ENCODE measurements around the gene MAP3K14.

MAP3K14 gene

DNA sequence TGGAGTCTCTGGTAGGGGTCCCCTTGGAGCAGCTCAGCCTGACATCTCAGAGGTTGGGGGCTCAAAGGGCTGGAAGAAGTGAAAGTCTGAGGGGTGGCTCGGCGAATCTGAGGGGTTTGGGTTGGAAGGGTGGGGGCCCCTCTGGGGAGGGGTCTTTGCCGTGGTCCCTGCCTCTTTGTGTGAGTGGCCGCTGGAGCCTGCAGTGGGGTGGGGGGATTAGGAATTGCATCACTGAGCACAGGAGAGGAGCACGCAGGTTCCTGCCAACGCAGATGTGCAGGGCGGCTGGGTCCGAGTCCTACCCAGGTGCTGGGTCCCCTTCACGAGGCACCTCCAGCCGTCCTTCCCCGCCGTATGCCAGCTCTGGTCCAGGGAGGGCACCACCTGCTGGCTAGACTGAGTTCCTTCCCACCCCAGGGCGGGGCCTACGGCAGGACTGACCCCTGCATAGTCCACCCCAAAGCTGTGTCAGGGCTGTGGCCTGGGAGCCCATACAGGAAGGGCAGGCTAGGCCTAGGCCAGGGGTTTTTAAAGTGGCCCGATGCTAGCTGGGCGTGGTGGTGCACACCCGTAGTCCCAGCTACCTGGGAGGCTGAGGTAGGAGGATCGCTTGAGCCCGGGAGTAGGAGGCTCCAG, 85.2 kb downstream of the MAP3K14 start:
- DNase-seq: no peak

DNA sequence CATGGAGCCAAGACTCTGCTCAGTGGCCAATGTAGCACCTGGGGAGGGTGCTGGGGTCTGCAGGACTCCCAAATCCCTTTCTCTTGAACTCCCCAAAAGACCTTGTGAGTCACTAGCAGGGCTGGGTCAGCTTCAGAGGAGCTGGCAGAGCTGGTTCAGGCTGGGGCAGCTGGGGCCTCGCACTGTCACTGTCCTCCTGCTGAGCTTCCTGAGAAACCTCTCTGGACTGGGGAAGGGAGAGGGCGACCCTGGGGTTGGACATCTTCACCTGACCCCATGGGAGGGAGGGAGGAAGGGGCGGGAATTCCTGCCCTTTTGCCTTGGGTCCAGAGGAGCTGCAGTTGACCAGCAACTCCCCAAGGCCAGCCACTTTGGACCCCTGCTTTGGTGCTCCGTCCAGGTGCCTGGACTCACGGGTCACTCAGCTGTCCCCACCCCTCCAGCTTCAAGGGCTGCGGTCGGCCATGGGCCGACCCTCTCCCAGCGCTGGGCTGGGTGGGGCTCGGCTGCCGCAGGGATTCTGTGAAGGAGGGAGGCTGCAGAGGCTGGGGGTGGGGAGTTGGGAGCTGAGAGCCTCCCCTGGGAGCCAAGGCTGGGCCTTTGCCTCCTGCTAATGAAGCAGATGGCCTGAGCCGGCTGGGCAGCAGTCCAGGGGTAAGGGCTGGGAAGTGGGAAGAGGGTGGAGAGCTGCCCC, 85.9 kb downstream of the MAP3K14 start:
- DNase-seq: no peak

DNA sequence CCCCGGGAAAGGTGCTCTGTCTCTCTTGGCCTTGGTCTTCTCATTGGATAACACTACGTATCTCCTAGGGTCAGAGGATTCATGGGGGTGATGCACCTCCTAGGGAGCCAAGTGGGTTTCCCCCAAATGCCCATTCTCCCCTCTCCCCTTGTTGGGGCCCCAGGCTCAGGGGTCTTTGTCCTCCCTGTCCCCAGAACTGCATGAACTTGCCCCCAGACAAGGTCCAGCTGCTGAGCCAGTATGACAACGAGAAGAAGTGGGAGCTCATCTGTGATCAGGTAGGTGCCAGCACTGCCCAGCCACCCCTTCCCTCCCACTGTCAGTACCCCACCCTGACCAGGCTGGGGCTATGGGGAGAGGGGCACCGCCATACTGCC, 86.4 kb downstream of the MAP3K14 start:
- no peak for DNase-seq

DNA sequence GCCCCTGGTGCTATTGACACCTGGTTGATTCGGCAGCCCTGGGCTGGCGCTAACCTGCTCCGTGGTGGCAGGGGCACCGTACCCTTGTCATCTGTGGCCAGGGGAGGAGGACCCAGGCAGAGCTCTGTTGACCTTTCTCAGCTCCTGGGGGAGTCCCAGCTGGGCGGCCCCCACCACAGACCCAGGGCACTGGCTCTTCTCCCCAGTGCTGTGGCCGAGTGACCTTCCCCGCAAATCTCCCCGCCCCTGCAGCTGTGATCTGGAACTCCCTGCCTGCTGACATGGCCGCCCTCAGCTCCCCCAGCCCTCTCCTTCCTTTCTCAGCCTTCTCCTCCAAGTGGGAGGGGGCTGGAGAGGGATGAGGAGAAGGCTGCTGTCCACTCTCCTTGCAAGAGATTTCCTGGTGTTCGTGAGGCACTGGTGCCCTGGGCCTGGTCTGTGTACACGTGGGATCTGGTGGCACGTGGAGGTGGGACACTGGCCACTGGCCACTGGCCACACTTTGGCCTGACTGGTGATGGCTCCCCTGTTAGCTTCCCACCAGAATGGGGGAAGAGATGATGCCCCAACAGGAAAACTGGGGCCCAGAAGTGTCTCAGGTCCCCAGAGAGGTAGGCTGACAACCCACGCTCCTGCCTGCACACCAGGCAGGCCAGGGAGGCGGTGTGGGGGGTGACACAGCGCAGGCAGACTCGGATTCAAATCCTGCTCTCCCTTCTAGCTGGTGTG, 87.0 kb downstream of the MAP3K14 start:
- no peak for DNase-seq

DNA sequence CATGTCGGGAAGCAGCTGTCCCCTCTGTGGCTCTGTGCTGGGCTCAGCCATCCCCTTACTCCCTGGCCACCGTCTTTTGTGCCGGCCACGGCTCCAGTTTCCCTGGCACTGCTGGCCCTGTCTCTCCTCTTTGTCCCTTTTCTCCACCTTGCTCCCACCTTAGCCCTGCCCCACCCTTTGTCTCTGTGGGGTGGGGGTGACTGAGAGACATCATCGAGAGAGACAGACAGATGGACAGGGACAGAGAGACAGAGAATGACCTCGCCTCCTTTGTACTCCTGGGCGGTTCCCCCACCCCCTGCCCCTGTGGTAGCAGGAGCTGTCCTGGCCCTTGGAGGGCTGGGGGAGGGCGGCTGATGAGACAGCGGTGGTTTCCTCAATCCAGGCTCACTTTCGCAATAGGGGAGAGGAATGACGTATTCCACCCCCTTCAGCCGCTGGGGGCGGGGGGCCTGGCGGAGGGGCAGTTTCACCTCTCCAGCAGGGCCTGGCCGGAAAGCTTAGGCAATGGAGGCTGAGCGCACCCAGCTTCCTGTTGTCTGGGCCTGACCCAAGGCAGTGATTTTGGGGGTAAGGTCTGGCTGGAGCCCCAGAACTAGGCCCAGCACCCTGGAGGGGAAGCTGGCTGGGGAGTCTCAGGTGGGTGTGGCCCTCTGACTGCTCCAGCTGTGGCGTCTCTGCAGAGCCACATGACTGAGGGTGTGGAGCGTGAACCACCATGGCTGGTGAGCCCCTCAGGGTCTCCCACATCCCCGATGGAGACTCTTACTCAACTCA, 87.9 kb downstream of the MAP3K14 start:
- peak; percentile 79 for DNase-seq

DNA sequence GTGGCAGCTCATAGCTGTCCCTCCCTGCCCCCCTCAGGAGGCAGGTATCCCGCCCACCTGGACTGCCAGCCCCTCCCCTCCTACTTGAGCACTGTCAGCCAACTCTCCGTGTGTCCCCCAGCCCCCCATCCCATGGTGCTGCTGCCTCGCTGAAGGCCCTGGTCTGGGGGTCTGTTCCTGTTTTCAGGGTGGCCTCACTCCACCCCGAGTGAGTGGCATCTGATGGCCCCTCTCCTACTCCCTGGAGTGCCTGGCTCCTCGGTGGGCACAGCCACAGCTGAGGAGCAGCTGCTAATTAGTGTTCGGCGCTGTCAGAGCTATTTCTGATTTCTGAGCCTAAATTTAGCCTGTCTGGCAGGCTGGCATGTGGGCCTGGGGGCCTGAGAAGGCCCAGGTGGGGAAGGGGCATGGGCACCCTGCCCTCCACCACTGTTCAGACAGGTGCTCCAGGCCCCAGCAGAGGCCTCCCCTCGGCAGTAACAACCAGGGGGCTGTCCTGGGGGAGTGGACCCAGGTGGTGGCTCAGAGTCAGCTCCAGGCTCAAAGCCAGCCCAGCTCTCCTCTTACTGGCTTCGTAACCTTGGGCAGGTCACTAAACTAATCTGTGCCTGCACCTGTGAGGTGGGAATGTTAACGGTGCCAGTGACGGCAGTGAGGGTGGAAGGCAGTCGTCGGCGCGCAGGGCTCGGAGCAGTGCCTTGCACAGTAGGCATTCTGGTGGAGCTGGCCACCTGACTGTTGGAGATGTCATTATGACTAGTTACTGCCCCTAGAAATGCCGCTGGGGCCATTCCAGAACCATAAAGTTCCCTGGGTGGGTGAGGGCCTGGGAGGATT, 88.7 kb downstream of the MAP3K14 start:
- no peak for DNase-seq

DNA sequence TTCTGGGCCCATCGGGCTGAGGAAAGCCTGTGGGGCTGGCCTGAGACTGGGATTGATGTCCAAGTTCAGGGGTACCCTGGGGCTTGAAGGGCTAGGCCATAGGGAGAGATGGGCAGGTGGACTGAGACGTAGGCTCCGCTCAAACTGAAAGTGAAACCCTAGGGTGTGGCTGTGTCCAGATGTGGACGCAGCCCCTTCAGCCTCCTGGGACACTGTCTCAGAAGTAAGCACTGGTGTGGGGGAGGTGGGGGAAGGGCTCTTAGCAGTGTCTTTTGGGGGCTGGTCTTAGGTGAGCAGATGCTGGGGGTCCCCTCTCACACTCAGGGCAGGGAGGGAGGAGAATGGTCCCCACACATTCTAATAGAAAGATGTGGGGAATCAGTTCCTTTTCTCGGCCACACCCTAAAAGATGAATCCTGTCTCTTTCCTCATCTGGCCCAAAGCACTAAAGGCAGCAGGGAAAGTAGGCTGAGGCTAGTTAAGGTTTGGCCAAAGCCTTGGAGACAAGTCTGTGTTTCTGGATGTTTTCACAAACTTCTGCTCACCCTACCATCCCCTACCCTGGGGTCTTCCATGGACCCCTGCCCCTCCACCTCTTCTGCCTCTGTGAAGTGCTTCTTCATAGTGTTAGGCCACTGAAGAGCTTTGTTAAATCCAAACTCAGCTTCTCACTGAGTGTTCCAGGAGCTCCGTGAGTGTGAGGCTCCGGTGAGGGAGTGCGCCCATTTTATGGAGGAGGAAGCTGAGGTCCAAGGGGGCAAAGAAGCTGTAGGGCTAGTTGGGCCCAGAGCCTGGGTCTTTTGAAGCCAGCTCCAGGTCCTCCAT, 89.5 kb downstream of the MAP3K14 start:
- DNase-seq: peak; percentile 16

DNA sequence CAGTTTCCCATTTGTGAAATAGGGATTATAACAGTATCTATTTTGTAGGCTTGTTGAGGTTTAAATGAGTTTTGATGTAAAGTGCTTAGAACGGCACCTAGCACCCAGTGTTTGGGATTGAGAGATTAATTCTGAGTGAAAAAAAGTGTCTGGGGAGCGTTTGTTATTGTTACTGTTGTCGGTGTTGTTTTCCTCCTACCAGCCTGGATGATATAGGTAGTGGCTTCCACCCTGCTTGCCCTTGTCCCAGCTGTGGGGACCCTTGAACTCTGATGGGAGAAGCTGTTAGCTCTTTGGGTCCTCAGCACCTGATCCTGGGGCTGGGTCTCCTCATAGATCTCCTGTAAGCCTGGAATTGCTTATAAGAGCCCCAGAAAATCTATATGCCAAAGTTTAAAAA, 90.2 kb downstream of the MAP3K14 start:
- DNase-seq: no peak

DNA sequence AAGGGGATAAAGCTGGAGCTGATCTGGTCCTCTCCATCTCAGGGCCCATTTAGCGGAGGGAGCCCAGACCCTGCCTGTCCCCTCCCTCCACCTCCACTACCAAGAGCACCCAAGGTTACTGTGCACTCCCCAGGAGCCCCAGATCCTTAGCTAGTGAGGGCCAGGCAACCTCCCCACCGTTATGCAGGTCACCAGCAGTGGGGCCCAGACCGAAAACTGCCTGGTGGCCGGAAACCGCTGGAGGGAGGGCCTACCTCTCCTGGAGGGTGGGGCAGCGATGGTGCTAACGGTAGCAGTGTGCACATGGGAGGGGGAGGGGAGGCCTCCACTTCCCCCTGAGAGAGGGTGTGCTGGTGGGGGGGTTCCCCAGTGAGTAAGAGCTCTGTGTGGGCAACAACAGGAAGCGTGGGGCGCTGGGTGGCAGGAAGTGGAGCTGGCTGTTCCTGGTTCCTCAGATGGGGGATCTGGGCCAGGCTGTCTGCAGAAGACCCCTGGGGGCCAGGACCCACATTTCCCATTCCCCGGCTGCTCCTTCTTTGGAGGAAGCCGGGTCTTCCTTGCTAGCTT, 90.8 kb downstream of the MAP3K14 start:
- DNase-seq: no peak

DNA sequence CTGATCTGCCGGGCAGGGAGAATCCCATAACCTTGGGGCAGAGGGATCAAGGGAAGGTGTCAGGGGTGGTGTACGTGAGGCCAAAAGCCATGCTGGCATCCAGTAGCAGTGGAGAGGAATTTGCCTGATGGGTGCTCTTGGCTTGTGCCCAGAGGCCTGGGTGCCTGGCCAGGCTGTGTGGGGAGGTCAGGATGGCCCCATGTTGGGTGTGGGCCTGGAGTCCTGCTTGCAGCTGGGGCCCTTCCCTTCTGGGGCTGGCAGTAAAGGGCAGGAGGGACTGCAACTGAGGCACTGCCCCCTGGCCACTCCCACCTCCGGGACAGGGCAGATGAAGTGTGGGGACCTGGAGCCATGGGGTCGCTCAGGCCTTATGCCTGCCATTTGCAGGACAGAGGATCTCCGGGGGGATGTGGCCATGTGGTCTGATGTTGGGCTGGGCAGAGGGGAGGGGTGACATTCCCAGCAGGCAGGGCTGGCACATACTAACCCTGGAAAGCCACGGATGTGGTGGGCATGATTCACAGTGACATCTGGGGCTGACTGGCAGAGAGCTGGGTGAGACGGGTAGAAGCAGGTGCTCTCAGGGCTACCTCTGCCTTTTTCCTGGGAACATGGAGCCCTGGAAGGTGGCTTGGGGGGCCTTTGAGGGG, 91.6 kb downstream of the MAP3K14 start:
- no peak for DNase-seq

DNA sequence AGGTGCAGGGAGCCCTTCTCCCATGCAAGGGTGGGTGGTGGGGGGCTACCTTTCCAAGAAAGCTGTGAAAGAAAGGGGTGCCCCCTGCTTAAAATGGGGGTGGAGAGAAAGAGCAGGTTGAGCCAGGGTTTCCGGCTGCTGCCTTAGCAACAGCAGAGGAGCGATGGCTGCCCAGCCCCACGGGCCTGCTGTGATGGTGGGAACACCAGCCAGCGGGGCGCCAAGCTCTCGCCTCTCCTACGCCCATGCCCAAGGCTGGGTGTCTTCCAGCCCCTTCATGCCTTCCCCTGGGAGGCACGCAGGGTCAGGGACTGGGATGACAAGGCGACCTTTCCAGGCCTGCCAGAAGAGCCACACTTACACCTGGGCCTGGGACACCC, 92.2 kb downstream of the MAP3K14 start:
- DNase-seq: no peak

DNA sequence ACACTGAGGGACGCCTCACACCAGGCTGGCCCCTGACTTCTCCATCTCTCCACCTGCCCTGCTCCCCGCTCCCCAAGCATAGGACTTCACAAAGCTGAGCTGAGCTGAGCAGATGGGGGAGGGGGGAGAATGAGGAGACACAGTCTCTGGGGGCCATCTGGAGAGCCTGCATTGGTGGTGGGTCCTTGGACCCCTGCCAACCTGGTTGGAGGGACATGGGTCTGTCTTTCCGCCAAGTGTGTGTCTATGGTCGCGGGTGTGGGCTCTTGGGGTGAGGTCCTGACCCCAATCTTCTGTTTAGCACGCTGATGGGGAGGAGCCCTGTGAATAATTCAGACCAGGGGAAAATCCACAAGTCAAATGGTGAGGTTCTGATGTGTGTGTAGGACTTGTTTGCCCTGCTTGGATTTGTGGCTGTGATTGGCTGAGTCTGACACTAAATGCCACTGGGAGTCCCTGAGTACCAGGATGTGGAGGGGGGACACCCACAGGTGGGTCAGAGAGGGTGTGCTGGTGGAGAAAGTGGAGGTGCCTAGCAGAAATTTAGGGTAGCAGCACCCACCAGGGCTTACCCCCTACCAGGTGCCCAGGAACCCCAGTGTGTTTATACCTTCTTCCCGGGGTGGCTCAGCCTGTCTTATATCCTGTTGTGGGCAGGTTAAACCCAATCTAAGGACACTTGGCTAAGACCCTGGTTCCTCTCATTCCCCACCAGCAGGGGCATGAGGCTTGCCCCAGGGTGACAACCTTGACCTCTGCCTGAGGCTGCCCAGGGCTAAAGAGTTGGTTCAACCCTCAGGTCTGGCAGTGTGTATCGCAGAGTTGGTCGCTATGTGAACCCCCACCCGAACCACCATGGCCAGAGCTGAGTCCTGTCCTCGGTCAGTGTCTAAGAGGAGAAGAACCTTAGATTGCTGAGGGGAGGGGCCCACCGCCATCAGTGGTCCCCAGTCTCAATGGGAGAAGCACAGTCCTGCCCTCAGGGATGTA, 93.0 kb downstream of the MAP3K14 start:
- no peak for DNase-seq

DNA sequence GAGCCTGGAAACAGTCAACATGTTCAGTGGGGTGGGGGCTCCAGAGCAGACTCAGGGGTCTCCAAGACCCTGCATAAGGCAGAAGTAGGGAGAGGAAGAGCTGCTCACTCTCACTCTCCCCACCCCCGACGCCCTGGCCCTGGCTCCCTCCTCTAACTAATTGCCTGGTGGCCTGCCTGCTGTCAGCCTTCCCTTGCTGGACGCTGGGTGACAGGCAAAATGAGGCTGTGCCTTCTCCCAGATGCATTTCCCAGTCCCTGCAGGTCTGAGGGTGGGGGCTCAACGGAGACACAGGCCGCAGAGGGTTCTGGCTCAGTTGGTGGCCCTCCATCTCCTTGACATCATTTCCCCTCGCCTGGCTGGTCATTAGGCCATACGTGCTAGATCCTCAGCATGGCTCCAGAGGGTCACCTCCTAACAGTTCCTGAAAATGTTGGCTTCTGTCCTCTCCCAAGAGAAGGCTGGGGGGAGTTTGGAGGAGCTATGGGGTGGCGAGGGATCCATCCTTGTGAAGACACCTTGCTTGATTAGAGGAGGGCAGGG, 93.8 kb downstream of the MAP3K14 start:
- no peak for DNase-seq

DNA sequence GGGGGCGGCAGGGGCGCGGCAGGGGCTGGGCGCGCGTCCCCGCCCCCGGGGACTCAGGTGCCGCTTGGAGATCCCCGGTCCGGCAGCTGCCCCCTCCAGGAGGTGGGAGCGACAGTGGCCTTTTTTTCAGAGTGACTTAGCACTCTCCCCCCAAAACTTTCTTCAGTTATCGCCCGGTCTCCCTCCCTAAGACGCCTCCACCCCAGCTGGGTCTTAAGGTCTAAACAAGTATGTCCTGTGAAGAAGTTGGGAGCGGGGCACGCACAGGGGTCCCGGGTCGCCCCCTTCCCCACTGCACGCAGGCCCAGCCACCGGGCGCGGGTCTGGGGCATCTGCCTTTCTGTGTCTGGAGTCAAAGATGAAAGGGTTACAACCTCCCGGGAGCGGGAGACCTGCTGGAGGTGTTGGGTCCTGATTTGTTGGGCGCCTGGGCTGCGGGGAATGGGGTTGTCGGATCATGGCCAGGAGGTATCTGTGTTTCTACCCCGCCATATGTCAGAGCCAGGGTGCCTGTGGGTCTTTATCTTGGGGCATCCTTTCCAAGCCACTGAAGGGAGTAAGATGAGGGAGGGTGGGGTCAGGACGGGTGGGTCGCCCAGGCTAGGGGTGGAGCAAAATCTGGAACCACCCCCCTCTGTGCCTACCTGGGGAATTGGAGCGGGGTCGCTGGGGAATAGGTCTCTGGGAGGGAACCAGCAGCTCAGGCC, 94.4 kb downstream of the MAP3K14 start:
- no peak for DNase-seq

DNA sequence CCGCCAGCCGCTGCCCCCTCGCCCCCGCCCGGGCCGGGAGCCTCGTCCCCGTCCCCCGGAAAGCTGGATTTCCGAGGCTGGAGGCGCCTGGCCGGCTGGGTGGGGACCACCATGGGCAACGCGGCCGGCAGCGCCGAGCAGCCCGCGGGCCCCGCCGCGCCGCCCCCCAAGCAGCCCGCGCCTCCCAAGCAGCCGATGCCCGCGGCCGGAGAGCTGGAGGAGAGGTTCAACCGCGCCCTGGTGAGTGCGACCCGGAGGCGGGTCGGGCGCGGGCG, 94.9 kb downstream of the MAP3K14 start:
- no peak for DNase-seq

DNA sequence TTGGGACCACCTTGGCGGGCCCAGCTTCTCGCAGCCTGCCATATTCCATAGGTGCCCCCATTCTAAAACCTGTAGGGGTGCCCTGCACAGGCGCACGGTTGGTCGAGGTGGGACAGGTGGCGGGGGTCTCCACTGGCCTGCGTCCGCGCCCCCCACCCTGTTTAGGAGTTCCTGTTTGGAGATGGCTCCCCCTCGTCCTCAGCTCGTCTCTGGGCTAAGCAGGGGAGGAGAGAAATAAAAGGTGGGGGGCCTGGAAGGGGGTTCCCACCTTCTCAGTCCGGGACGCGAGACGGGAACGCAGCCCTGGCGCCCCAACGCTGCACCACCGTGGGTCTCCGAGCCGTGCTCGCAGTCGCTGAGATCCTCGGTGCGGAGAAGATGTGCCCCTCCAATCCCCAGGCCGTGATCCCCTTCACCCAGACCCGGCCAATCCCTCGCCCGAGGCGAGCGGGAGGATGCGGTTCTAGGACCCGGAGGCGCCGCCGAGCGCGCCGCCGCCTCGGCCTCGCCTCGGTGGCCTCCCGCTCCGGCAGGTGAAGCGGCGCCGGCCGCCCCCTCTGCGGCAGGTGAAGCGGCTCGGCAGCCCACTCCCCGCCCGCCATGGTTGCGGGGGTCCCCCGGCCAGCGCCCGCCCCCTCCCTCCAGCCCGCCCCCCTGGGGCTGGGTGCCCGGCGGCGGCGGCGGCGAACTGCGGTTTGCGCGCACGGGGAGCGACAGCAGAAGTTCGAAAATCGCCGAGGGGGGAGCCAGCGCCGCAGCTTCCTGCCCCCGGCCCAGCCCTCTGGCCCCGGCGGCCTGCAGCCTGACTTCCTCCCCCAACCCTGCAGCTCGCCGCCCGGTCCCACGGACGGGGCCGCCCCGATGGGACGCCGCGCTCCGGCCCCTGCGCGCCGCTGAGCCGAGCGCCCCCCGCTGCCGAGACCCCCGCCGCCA, 95.5 kb downstream of the MAP3K14 start, which contains the start of gene FMNL1:
FMNL1 (plus strand) TSS at position 805 of the 933 bp plus-strand sequence. CDS start 240 bp downstream, outside the sequence.
- DNase-seq: no peak

DNA sequence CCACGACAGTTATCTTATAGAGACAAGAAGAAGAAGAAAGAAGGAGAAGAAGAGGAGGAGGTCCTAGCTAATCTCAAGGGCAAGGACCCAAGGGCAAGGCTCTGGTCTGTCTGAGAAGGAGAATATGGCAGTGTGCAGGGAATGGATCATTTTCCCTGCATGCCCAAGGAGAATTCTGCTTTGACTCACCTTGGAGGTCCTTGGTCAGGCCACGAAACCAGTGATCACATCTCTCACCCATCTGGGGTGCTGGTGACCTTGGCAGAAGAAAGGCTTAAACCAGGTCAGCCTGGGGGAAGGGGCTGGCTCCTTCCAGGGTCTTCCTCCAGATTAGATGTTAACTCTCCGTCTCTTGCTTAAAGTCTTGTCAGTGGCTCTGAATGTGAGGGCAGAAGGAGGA, 96.7 kb downstream of the MAP3K14 start:
- DNase-seq: no peak
